ENCODE results near the gene PSD2.

The PSD2 gene

GRCh38 chr5:139760066-139761056 is 35.2 kb upstream of the PSD2 start:
- no peak overlapping the region for H3K27ac ChIP-seq
- TF ChIP-seq CTCF (conservative IDR thresholded peaks at IDR 0.05) = no peak

- TF ChIP-seq CTCF (conservative IDR thresholded peaks at IDR 0.05) = no peak
- H3K27ac ChIP-seq = no peak overlapping the region
These were observed 34.6 kb upstream of the PSD2 start for GRCh38 chr5:139761057-139761450.

GRCh38 chr5:139761501-139761900 is 34.1 kb upstream of the PSD2 start:
- no peak overlapping the region for H3K27ac ChIP-seq
- no peak for TF ChIP-seq CTCF (conservative IDR thresholded peaks at IDR 0.05)

GRCh38 chr5:139762615-139763170 is 32.9 kb upstream of the PSD2 start:
- no peak for TF ChIP-seq CTCF (conservative IDR thresholded peaks at IDR 0.05)
- H3K27ac ChIP-seq = no peak overlapping the region

- no peak overlapping the region for H3K27ac ChIP-seq
- no peak for TF ChIP-seq CTCF (conservative IDR thresholded peaks at IDR 0.05)
These were observed 32.2 kb upstream of the PSD2 start for GRCh38 chr5:139763280-139763929.

- no peak for TF ChIP-seq CTCF (conservative IDR thresholded peaks at IDR 0.05)
- no peak overlapping the region for H3K27ac ChIP-seq
These were observed 31.4 kb upstream of the PSD2 start for GRCh38 chr5:139763930-139764791.

Measured in VCaP (cell line).